Skeletal muscle tissue (tissue), 4 donors: Measurements from ENCODE around the gene RNH1. TPM values are rescaled to one million over a fixed set of nuclear protein-coding genes. Genes with fewer than 3 reads are reported as not detected.

ENCODE experiments used
- H3K27ac ChIP-seq: one replicate; pipeline ENCODE4 v1.7.0; 2013; ENCODE audit warnings: mild to moderate bottlenecking, low read depth, low read length, inconsistent platforms
- H3K27me3 ChIP-seq, 3 donors: one replicate each; pipeline ENCODE4 v1.7.0; 2013; ENCODE audit warnings: low read length in 3 of 3; ENCODE audit not compliant: control insufficient read depth in 3 of 3, insufficient read depth in 3 of 3
- H3K36me3 ChIP-seq, 3 donors: one replicate each; pipeline ENCODE4 v1.7.0; 2013; ENCODE audit warnings: low read length in 3 of 3; ENCODE audit not compliant: control insufficient read depth in 3 of 3, insufficient read depth in 3 of 3
- H3K4me1 ChIP-seq, 3 donors: one replicate each; pipeline ENCODE4 v1.7.0; 2013; ENCODE audit warnings: low read length in 3 of 3, mild to moderate bottlenecking in 3 of 3; ENCODE audit not compliant: control insufficient read depth in 3 of 3, insufficient read depth in 3 of 3
- H3K4me3 ChIP-seq, 3 donors: one replicate each; pipeline ENCODE4 v1.7.0; 2013; ENCODE audit warnings: low read length in 3 of 3
- H3K9ac ChIP-seq, 3 donors: one replicate each; pipeline ENCODE4 v1.7.0; 2013; ENCODE audit warnings: low read length in 3 of 3, mild to moderate bottlenecking in 3 of 3, moderate library complexity in 2 of 3, low read depth in 1 of 3
- H3K9me3 ChIP-seq, 3 donors: one replicate each; pipeline ENCODE4 v1.7.0; 2013; ENCODE audit warnings: low read length in 3 of 3; ENCODE audit not compliant: control insufficient read depth in 3 of 3
- total RNA-seq: library from RNA; depleted of rRNA; stranded (reverse); fragments of >200 nt; gene quantifications from one replicate; pipeline ENCODE4 v1.2.3, GENCODE V29; 2014
- donor health status: Osteomylitis.

Gene RNH1
- total RNA-seq, 1 donor from 2014 or later = 84.5 TPM

DNA sequence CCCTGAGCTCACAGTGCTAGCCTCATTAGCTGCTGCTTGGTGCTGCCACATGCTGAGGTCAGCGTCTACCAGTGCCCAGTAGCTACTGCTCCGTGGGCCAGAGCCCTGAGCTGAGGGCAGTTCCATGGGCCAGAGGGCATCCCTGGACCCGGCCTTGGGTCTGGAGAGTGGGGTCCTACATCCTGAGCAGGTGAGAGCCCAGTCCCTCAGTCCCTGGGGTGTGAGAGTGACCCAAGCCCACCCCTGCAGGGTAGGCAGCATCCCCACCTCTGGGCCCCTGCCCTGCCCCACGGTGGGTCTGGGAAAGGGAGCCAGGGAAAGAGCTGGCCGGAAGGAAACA, 43.7 kb upstream of the RNH1 start:
- Histone ChIP-seq H3K4me3 (no peak overlapping the region), H3K27ac (no peak overlapping the region), H3K27me3 (peaks cover 27 to 52% (median 37%) of the 10 kb centered on the region in 3 donors), H3K9me3 (no peaks in the 10 kb centered on the region), H3K36me3 (no peaks in the 10 kb centered on the region), H3K4me1 (peaks cover 0 to 7% (median 7%) of the 10 kb centered on the region in 3 donors), H3K9ac (no peak overlapping the region)

- H3K9me3 ChIP-seq = no peaks in the 10 kb centered on the region
- H3K27me3 ChIP-seq = peaks cover 26 to 47% (median 37%) of the 10 kb centered on the region in 3 donors
- no peak overlapping the region for H3K27ac ChIP-seq
- no peak overlapping the region for H3K4me3 ChIP-seq
- no peaks in the 10 kb centered on the region for H3K36me3 ChIP-seq
- peaks cover 0 to 7% (median 5%) of the 10 kb centered on the region in 3 donors for H3K4me1 ChIP-seq
- H3K9ac ChIP-seq = no peak overlapping the region
Observed at GRCh38 chr11:550021-550745, 43.1 kb upstream of the RNH1 start.

GRCh38 chr11:548700-549603, 41.9 kb upstream of the RNH1 start:
- no peaks in the 10 kb centered on the region for H3K4me1 ChIP-seq
- H3K9me3 ChIP-seq = no peaks in the 10 kb centered on the region
- H3K4me3 ChIP-seq = no peak overlapping the region
- H3K9ac ChIP-seq = no peak overlapping the region
- peaks cover 16 to 37% (median 28%) of the 10 kb centered on the region in 3 donors for H3K27me3 ChIP-seq
- no peak overlapping the region for H3K27ac ChIP-seq
- no peaks in the 10 kb centered on the region for H3K36me3 ChIP-seq

DNA sequence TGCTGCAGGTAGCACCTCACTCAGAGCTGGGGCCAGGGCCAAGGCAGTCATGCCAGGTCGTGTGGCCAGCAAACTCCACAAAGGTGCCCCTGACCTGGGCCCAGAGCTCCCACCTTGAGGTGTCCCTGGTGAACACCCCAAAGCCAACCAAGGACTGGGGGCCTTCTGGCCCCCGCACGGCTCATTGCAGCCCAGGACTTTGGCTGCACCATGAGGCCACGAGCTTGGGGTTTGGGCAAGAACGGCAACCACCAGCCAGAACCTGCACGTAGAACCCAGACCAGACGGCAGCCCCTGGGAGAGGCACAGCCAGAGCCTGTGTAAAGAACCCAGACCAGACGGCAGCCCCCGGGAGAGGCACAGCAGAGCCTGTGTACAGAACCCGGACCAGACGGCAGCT, 38.1 kb upstream of the RNH1 start:
- H3K36me3 ChIP-seq = no peaks in the 10 kb centered on the region
- H3K9ac ChIP-seq = no peak overlapping the region
- no peak overlapping the region for H3K4me3 ChIP-seq
- H3K27me3 ChIP-seq = peaks cover 0 to 8% (median 2%) of the 10 kb centered on the region in 3 donors
- no peaks in the 10 kb centered on the region for H3K9me3 ChIP-seq
- no peaks in the 10 kb centered on the region for H3K4me1 ChIP-seq
- no peak overlapping the region for H3K27ac ChIP-seq

DNA sequence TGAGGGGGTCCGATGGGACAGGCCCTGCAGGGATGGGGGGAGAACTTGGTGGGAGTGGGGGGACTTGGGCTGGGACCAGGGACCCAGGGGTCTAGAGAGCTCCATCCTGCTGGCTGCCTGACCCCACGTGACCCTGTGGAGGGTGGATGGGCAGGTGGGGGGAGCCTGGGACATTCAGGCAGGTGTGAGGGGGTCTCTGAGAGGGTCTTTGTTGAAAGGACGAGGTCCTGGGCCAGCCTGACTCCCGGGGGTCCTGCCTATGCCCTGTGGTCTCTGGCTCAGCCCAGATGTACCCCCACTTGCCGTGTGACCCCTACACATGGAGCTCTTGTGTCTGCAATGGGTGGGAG, 37.8 kb upstream of the RNH1 start:
- H3K4me1 ChIP-seq = no peaks in the 10 kb centered on the region
- peaks cover 2 to 5% (median 3%) of the 10 kb centered on the region in 3 donors for H3K27me3 ChIP-seq
- no peak overlapping the region for H3K4me3 ChIP-seq
- no peaks in the 10 kb centered on the region for H3K36me3 ChIP-seq
- no peak overlapping the region for H3K27ac ChIP-seq
- no peaks in the 10 kb centered on the region for H3K9me3 ChIP-seq
- H3K9ac ChIP-seq = no peak overlapping the region

- peaks cover 10 to 16% (median 15%) of the 10 kb centered on the region in 3 donors for H3K4me1 ChIP-seq
- no peak overlapping the region for H3K27ac ChIP-seq
- no peak overlapping the region for H3K4me3 ChIP-seq
- no peaks in the 10 kb centered on the region for H3K9me3 ChIP-seq
- no peaks in the 10 kb centered on the region for H3K36me3 ChIP-seq
- no peak overlapping the region for H3K9ac ChIP-seq
- peaks cover 0 to 30% (median 25%) of the 10 kb centered on the region in 3 donors for H3K27me3 ChIP-seq
Observed at GRCh38 chr11:541433-541885, 34.4 kb upstream of the RNH1 start.

GRCh38 chr11:540583-541432, 33.8 kb upstream of the RNH1 start:
- Histone ChIP-seq H3K27ac (no peak overlapping the region), H3K9me3 (no peaks in the 10 kb centered on the region), H3K4me1 (peaks cover 14 to 21% (median 18%) of the 10 kb centered on the region in 3 donors), H3K4me3 (no peak overlapping the region), H3K27me3 (peaks cover 0 to 30% (median 25%) of the 10 kb centered on the region in 3 donors), H3K9ac (no peak overlapping the region), H3K36me3 (no peaks in the 10 kb centered on the region)

GRCh38 chr11:539971-540481, 33.0 kb upstream of the RNH1 start:
- no peaks in the 10 kb centered on the region for H3K9me3 ChIP-seq
- no peak overlapping the region for H3K9ac ChIP-seq
- H3K27ac ChIP-seq = no peak overlapping the region
- no peaks in the 10 kb centered on the region for H3K36me3 ChIP-seq
- H3K4me1 ChIP-seq = peaks cover 14 to 22% (median 18%) of the 10 kb centered on the region in 3 donors
- H3K27me3 ChIP-seq = peaks cover 0 to 30% (median 25%) of the 10 kb centered on the region in 3 donors
- H3K4me3 ChIP-seq = no peak overlapping the region

- Histone ChIP-seq H3K36me3 (peaks cover 1 to 4% (median 3%) of the 10 kb centered on the region in 3 donors), H3K4me1 (peaks cover 26 to 34% (median 31%) of the 10 kb centered on the region in 3 donors), H3K27ac (no peak overlapping the region), H3K4me3 (no peak overlapping the region), H3K27me3 (peaks cover 0 to 30% (median 25%) of the 10 kb centered on the region in 3 donors), H3K9ac (no peak overlapping the region), H3K9me3 (no peaks in the 10 kb centered on the region)
Observed at GRCh38 chr11:538431-539051, 31.5 kb upstream of the RNH1 start.
